GM21786 (cell line): Measurements from ENCODE around the gene SLC29A3.
"Not testable (repeated sequence)": the region's sequence is repeated elsewhere in the genome, so short reads cannot be mapped to it uniquely, and the experiment has no call there.

Experiments used
- ATAC-seq: cut with Tn5 transposase; IDR thresholded peaks from one replicate; pipeline ENCODE4 v1.9.1; 2021; ENCODE audit not compliant: unreplicated experiment

The SLC29A3 gene

GRCh38 chr10:71283876-71284275, 35.2 kb upstream of the SLC29A3 start:
- no peak for ATAC-seq

GRCh38 chr10:71284544-71285179, 34.4 kb upstream of the SLC29A3 start:
- ATAC-seq = no peak

GRCh38 chr10:71285180-71285545, 33.9 kb upstream of the SLC29A3 start:
- no peak for ATAC-seq

DNA sequence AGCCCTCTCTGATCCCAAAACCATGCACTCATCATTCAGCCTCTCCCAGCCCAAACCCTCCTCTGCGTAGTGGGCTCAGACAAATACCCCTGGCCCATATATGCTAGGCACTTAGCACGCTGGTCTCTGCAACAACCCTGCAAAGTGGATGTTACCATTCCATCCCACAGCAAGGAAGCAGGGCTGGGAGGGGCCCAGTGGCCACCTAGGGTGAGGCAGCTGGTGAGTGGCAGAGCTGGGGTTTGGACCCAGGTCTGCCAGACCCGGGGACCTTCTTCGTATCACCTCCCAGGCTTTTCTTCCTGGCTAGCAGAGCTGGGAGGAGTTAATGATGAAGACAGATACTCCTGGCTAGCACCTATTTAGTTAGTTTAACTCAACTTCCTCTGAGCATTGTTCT, 33.1 kb upstream of the SLC29A3 start:
- no peak for ATAC-seq

DNA sequence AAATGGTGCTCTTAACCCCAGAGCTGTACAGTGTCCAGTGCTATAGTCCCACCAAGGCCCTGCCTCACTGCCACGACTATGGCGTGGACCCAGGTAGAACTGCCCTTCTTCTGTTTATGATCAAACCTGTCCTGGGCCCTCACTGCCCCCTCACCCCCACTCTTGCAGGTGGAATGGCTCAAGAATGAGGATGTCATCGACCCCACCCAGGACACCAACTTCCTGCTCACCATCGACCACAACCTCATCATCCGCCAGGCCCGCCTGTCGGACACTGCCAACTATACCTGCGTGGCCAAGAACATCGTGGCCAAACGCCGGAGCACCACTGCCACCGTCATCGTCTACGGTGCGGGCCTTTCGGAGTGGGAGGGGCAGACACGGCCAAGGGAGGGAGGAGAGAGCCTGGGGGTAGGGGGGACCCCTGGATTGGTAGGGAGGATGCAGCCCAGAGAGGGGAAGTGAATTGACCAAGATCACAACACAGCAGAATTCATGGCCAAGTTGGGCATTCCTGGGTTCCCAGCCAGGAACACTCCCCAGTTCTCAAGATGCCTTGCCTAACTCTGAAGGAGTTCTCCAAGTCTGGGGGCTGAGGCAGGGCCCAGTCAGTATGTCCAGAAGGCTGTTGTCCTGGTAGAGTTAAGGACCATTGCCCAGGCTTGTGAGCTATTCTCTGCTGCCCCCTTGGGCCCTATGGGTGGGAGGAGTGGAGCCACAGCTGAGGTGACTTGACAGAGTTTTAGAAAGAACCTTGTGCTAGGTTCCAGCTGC, 32.4 kb upstream of the SLC29A3 start:
- no peak for ATAC-seq

DNA sequence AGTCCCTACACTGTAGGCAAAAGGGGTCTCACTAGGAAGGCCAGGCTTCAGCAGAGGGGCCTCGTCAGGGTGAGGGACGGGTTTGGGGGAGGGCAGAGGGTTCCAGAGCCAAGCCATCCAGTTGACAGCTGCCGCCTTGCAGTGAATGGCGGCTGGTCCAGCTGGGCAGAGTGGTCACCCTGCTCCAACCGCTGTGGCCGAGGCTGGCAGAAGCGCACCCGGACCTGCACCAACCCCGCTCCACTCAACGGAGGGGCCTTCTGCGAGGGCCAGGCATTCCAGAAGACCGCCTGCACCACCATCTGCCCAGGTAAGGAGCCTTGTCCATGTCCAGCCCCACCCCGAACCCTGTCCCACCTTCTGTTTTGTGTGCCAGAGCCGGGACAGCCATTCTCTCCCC, 31.6 kb upstream of the SLC29A3 start:
- no peak for ATAC-seq

GRCh38 chr10:71288461-71288860, 30.6 kb upstream of the SLC29A3 start:
- no peak for ATAC-seq

GRCh38 chr10:71289421-71290130, 29.5 kb upstream of the SLC29A3 start:
- ATAC-seq = no peak

DNA sequence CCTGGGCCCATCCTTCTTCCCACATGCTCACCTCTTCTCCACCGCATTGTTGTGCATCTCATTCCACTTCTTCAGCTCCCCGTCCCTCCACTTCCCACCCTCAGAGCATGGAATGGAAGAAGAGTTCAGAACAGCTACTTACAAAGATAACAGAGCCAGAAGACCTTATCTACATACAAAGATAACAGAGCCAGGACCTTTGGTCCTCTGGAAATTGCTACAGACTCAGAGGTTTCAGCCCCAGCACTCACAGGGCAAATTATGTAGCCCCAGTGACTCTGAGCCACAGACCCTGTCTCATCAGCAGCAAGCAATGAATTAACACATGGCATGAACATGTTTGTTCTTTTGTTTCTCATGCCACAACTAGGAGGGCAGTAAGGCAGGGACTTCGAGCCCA, 28.7 kb upstream of the SLC29A3 start:
- no peak for ATAC-seq

DNA sequence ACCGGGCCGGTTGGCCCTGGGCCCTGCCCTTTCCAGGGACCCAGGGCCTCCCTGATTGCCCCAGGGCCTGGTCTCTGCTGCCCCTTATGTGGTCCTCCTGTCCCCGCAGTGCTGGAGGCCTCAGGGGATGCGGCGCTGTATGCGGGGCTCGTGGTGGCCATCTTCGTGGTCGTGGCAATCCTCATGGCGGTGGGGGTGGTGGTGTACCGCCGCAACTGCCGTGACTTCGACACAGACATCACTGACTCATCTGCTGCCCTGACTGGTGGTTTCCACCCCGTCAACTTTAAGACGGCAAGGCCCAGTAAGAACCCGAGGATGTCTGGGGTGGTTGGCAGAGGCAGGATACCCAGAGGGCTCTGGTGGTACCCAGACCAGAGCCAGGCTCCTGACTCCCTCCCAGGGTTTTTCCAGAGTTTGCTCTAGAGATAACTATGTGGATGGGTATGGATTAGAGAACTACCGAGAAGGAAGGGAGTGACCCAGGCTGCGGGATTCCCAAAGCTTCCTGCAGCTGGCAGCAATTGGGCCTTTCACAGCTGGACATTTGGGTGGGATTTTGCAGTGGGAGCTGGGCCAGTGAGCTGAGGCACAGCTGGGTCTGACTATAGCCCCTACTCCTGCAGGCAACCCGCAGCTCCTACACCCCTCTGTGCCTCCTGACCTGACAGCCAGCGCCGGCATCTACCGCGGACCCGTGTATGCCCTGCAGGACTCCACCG, 28.1 kb upstream of the SLC29A3 start:
- no peak for ATAC-seq

DNA sequence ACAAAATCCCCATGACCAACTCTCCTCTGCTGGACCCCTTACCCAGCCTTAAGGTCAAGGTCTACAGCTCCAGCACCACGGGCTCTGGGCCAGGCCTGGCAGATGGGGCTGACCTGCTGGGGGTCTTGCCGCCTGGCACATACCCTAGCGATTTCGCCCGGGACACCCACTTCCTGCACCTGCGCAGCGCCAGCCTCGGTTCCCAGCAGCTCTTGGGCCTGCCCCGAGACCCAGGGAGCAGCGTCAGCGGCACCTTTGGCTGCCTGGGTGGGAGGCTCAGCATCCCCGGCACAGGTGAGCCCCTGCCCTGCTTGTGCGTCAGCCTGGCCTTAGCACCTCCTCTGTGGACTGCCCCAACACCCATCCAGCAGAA, 27.5 kb upstream of the SLC29A3 start:
- no peak for ATAC-seq

DNA sequence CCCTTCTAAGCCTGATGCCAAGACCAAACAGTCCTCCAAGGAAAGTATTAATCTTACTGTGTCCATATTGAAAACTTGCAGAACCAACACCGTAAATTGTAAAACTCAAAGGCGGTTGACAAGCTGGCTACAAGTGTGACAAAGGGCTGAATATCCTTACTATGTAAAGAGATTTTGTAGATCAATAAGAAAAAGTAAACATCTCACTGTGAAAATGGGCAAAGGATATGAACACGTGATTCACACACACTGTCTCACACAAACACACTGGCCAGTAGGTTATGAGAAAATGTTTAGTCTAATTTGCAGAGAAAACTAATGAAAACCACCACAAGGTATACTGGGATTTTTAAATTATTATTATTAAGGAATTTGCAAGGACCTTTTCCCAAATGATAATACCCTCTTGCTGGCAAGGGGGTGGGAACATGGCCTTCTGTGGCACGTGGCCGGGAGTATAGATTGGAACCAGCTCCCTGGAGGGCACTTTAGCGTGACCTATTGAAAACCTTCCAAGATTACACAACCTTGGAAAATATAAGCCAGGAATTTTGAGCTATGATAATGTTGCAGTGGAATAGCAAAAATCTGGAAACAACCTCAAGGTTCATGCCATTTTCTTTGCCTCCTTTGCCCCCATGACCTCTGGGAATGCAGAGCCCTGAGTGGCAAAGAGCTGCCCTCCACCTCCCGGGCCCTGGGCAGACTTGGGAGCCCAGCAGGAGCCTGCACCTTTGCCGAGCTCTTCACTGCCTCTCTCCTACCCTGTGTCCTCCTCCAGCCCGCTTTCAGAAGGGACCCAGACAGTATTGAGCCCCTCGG, 26.2 kb upstream of the SLC29A3 start:
- ATAC-seq = no peak

DNA sequence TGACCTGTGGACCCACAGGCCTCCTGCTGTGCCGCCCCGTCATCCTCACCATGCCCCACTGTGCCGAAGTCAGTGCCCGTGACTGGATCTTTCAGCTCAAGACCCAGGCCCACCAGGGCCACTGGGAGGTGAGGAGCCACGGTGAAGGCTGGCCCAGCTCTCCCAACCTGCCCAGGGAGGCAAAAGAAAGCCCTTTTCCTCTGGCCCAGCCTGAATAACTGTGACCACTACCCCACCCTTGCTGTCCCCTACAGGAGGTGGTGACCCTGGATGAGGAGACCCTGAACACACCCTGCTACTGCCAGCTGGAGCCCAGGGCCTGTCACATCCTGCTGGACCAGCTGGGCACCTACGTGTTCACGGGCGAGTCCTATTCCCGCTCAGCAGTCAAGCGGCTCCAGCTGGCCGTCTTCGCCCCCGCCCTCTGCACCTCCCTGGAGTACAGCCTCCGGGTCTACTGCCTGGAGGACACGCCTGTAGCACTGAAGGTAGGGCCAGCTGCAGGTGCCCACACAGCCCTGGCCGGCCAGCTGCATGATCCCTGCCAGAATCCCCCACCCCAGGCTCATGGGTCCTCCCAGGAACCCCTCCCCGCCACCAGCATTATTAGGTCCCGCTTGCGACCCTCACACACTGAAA, 25.5 kb upstream of the SLC29A3 start:
- no peak for ATAC-seq

GRCh38 chr10:71294091-71294561, 24.9 kb upstream of the SLC29A3 start:
- no peak for ATAC-seq

DNA sequence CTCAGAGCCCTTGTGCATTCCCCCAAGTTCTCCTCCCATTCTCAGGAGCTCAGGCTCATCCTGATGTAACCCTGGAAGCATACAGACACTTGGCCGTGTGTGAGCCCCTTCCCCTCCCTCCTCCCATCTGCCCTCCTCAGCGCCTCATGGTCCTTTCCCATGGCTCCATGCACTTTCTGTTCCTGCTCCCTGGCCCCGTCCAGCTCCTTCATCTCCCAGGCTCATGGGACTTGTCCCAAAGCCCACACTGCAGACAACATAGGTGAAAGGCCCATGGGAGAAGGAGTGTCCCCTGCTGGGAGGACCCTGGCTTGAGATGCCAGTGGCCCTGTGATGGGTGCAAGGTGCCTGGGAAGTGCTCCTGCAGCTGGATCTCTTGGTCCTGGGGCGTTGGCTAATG, 24.2 kb upstream of the SLC29A3 start:
- no peak for ATAC-seq

DNA sequence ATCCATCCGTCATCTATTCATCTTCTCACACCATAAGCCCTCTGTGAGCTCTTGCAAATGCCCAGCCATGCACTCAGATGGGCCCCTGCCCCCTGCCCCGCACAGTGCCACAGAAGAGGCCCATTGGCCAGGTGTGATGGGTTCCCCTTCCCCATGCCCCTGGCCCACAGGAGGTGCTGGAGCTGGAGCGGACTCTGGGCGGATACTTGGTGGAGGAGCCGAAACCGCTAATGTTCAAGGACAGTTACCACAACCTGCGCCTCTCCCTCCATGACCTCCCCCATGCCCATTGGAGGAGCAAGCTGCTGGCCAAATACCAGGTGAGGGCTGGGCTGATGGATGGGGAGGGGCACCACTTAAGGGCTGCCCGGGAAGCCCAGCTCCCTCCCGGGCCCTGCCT, 23.4 kb upstream of the SLC29A3 start:
- no peak for ATAC-seq

GRCh38 chr10:71296086-71296485, 23.0 kb upstream of the SLC29A3 start:
- no peak for ATAC-seq

- ATAC-seq = not testable (repeated sequence)
Observed at GRCh38 chr10:71296811-71297210, 22.2 kb upstream of the SLC29A3 start.

DNA sequence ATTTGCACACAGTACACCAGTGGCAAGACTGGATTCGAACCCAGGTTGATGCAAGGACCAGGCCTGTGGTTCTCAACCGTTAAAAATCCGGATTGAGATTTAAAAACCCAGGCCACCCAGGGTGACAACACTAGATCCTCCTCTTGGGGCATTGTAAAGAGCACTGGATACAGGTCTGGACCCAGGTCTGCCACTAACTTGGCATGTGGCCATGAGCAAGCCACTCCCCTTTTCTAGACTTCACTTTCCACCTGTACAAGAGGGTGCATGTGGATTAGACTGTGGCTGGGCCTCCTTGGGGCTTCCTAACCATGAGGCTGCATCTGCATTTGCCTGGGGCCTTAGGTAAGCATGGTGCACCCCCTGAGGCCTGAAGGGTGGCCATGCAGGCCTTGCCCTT, 21.7 kb upstream of the SLC29A3 start:
- ATAC-seq = no peak
